HUES64 (cell line): Measurements from ENCODE around the gene CCDC7.

Source experiments
- H3K27ac ChIP-seq: 2 replicates; pipeline ENCODE4 v1.7.0; 2013; ENCODE audit warnings: low read depth, low read length, inconsistent platforms
- H3K27me3 ChIP-seq: 2 replicates; pipeline ENCODE4 v1.6.1; 2013; ENCODE audit warnings: mild to moderate bottlenecking, low read length; ENCODE audit not compliant: insufficient read depth
- H3K36me3 ChIP-seq: 2 replicates; pipeline ENCODE4 v1.6.1; 2013; ENCODE audit warnings: mild to moderate bottlenecking, low read length; ENCODE audit not compliant: insufficient read depth
- H3K4me1 ChIP-seq: 2 replicates; pipeline ENCODE4 v1.6.1; 2013; ENCODE audit warnings: mild to moderate bottlenecking, low read length, moderate library complexity; ENCODE audit not compliant: insufficient read depth
- H3K4me3 ChIP-seq: 2 replicates; pipeline ENCODE4 v1.5.1; 2013; ENCODE audit warnings: mild to moderate bottlenecking, low read length, moderate library complexity
- H3K9ac ChIP-seq: 2 replicates; pipeline ENCODE4 v1.6.1; 2013; ENCODE audit warnings: mild to moderate bottlenecking, low read depth, low read length
- H3K9me3 ChIP-seq: 2 replicates; pipeline ENCODE4 v1.6.1; 2013; ENCODE audit warnings: low read depth, low read length; ENCODE audit not compliant: insufficient read depth
- WGBS: fragments of 150-250, 120-280 bp; methylation state at CpG from one replicate; pipeline ENCODE4 v1.1.7; 2013; ENCODE audit warnings: missing lambda C conversion rate; 5-methylcytosine and 5-hydroxymethylcytosine counted together

Gene CCDC7

GRCh38 chr10:32413513-32413912 lies 32.4 kb upstream of the CCDC7 start:
- H3K27me3 ChIP-seq: no peaks in the 10 kb centered on the region
- H3K27ac ChIP-seq: no peak overlapping the region
- no peak overlapping the region for H3K9ac ChIP-seq
- H3K4me1 ChIP-seq: no peaks in the 10 kb centered on the region
- no peaks in the 10 kb centered on the region for H3K9me3 ChIP-seq
- H3K36me3 ChIP-seq: no peaks in the 10 kb centered on the region
- no peak overlapping the region for H3K4me3 ChIP-seq
- WGBS: 80% methylated on average over 2 of the region's 2 CpGs

- Histone ChIP-seq H3K4me1 (no peaks in the 10 kb centered on the region), H3K4me3 (no peak overlapping the region), H3K9ac (no peak overlapping the region), H3K36me3 (no peaks in the 10 kb centered on the region), H3K27ac (no peak overlapping the region), H3K9me3 (no peaks in the 10 kb centered on the region), H3K27me3 (no peaks in the 10 kb centered on the region)
- 98% methylated on average over 2 of the region's 2 CpGs for WGBS
Measured at GRCh38 chr10:32415361-32415760, 30.6 kb upstream of the CCDC7 start.

GRCh38 chr10:32417911-32418547 lies 27.9 kb upstream of the CCDC7 start:
- H3K9ac ChIP-seq: no peak overlapping the region
- WGBS: 62% methylated on average over 2 of the region's 2 CpGs
- no peak overlapping the region for H3K4me3 ChIP-seq
- H3K27me3 ChIP-seq: no peaks in the 10 kb centered on the region
- H3K9me3 ChIP-seq: peaks cover 6% of the 10 kb centered on the region; the same call in 1 of the 2 replicates
- no peak overlapping the region for H3K27ac ChIP-seq
- no peaks in the 10 kb centered on the region for H3K4me1 ChIP-seq
- H3K36me3 ChIP-seq: no peaks in the 10 kb centered on the region

GRCh38 chr10:32418572-32418971 lies 27.4 kb upstream of the CCDC7 start:
- no peak overlapping the region for H3K27ac ChIP-seq

GRCh38 chr10:32419615-32420014 lies 26.3 kb upstream of the CCDC7 start:
- WGBS: no CpG with 5 or more reads among the region's 1 CpG
- Histone ChIP-seq H3K27me3 (no peaks in the 10 kb centered on the region), H3K9me3 (peaks cover 6% of the 10 kb centered on the region; the same call in 1 of the 2 replicates), H3K4me3 (no peak overlapping the region), H3K36me3 (no peaks in the 10 kb centered on the region), H3K4me1 (no peaks in the 10 kb centered on the region), H3K27ac (no peak overlapping the region), H3K9ac (no peak overlapping the region)

More at GRCh38 chr10:32418572-32418971, 27.4 kb upstream of the CCDC7 start:
- H3K9me3 ChIP-seq: peaks cover 6% of the 10 kb centered on the region; the same call in 1 of the 2 replicates
- no peaks in the 10 kb centered on the region for H3K27me3 ChIP-seq
- no peaks in the 10 kb centered on the region for H3K4me1 ChIP-seq
- no peaks in the 10 kb centered on the region for H3K36me3 ChIP-seq
- 93% methylated on average over 3 of the region's 3 CpGs for WGBS
- no peak overlapping the region for H3K4me3 ChIP-seq
- H3K9ac ChIP-seq: no peak overlapping the region

GRCh38 chr10:32426186-32426585 lies 19.8 kb upstream of the CCDC7 start:
- Histone ChIP-seq H3K27me3 (no peaks in the 10 kb centered on the region), H3K27ac (no peak overlapping the region), H3K4me3 (no peak overlapping the region), H3K9me3 (peaks cover 6% of the 10 kb centered on the region; the same call in 1 of the 2 replicates), H3K4me1 (no peaks in the 10 kb centered on the region), H3K36me3 (no peaks in the 10 kb centered on the region), H3K9ac (no peak overlapping the region)
- WGBS: 83% methylated on average over 1 of the region's 2 CpGs

- WGBS: 100% methylated on average over 1 of the region's 1 CpG
- no peaks in the 10 kb centered on the region for H3K27me3 ChIP-seq
- no peaks in the 10 kb centered on the region for H3K4me1 ChIP-seq
- H3K9me3 ChIP-seq: peaks cover 7% of the 10 kb centered on the region; the same call in 1 of the 2 replicates
- no peak overlapping the region for H3K4me3 ChIP-seq
- no peaks in the 10 kb centered on the region for H3K36me3 ChIP-seq
- no peak overlapping the region for H3K27ac ChIP-seq
- no peak overlapping the region for H3K9ac ChIP-seq
Measured at GRCh38 chr10:32433542-32433941, 12.4 kb upstream of the CCDC7 start.

- H3K36me3 ChIP-seq: no peaks in the 10 kb centered on the region
- no peak overlapping the region for H3K27ac ChIP-seq
Measured at GRCh38 chr10:32436215-32436614, 9.7 kb upstream of the CCDC7 start.

GRCh38 chr10:32437334-32437733 lies 8.6 kb upstream of the CCDC7 start:
- Histone ChIP-seq H3K4me1 (no peaks in the 10 kb centered on the region), H3K9ac (no peak overlapping the region), H3K4me3 (no peak overlapping the region), H3K27me3 (no peaks in the 10 kb centered on the region), H3K36me3 (no peaks in the 10 kb centered on the region), H3K27ac (no peak overlapping the region), H3K9me3 (peaks cover 7% of the 10 kb centered on the region; the same call in 1 of the 2 replicates)
- WGBS: 83% methylated on average over 2 of the region's 2 CpGs

More at GRCh38 chr10:32436215-32436614, 9.7 kb upstream of the CCDC7 start:
- no peaks in the 10 kb centered on the region for H3K4me1 ChIP-seq
- no peak overlapping the region for H3K4me3 ChIP-seq
- H3K27me3 ChIP-seq: no peaks in the 10 kb centered on the region
- H3K9me3 ChIP-seq: peaks cover 7% of the 10 kb centered on the region; the same call in 1 of the 2 replicates
- H3K9ac ChIP-seq: no peak overlapping the region

- no peak overlapping the region for H3K27ac ChIP-seq
- no peaks in the 10 kb centered on the region for H3K27me3 ChIP-seq
- 0 out of 2 replicates have a peak, but pooled peaks cover 6% of the 10 kb centered on the region for H3K4me1 ChIP-seq
- no peak overlapping the region for H3K9ac ChIP-seq
- no peaks in the 10 kb centered on the region for H3K9me3 ChIP-seq
- H3K4me3 ChIP-seq: peak overlapping the region; percentile 78; the same call in 1 of the 2 replicates
- no peaks in the 10 kb centered on the region for H3K36me3 ChIP-seq
- WGBS: 100% methylated on average over 4 of the region's 4 CpGs
Measured at GRCh38 chr10:32445036-32445435, 904 bp upstream of the CCDC7 start.

GRCh38 chr10:32446536-32447406 lies 831 bp downstream of the CCDC7 start:
- no peaks in the 10 kb centered on the region for H3K9me3 ChIP-seq
- no peaks in the 10 kb centered on the region for H3K27me3 ChIP-seq
- no peaks in the 10 kb centered on the region for H3K36me3 ChIP-seq
- peak overlapping the region; percentile 78 for H3K4me3 ChIP-seq
- 32% methylated on average over 15 of the region's 18 CpGs for WGBS
- peak overlapping the region; percentile 78 for H3K9ac ChIP-seq
- peak overlapping the region; percentile 69; the same call in 1 of the 2 replicates for H3K27ac ChIP-seq
- H3K4me1 ChIP-seq: 0 out of 2 replicates have a peak, but pooled peaks cover 6% of the 10 kb centered on the region
